GM18868 (cell line): Measurements from ENCODE around the gene PCDHGA9.
"Not testable (repeated sequence)": the region's sequence is repeated elsewhere in the genome, so short reads cannot be mapped to it uniquely, and the experiment has no call there.

Experiments
- ATAC-seq: cut with Tn5 transposase; IDR thresholded peaks from one replicate; pipeline ENCODE4 v1.9.1; 2021; ENCODE audit warnings: mild to moderate bottlenecking, moderate library complexity; ENCODE audit not compliant: unreplicated experiment

Gene PCDHGA9

DNA sequence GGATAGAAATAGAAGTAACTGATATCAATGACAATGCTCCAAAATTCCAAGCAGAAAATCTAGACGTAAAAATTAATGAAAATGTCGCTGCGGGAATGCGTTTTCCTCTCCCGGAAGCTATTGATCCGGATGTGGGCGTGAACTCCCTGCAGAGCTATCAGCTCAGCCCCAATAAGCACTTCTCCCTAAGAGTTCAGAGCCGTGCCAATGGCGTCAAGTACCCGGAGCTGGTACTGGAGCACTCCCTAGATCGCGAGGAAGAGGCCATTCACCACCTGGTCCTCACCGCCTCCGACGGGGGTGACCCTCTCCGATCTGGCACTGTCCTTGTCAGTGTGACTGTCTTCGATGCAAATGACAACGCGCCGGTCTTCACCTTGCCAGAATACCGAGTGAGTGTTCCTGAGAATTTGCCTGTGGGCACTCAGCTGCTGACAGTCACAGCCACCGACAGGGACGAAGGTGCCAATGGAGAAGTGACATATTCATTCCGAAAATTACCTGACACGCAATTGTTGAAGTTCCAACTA is 11.0 kb downstream of the PCDHGA9 start:
- no peak for ATAC-seq

DNA sequence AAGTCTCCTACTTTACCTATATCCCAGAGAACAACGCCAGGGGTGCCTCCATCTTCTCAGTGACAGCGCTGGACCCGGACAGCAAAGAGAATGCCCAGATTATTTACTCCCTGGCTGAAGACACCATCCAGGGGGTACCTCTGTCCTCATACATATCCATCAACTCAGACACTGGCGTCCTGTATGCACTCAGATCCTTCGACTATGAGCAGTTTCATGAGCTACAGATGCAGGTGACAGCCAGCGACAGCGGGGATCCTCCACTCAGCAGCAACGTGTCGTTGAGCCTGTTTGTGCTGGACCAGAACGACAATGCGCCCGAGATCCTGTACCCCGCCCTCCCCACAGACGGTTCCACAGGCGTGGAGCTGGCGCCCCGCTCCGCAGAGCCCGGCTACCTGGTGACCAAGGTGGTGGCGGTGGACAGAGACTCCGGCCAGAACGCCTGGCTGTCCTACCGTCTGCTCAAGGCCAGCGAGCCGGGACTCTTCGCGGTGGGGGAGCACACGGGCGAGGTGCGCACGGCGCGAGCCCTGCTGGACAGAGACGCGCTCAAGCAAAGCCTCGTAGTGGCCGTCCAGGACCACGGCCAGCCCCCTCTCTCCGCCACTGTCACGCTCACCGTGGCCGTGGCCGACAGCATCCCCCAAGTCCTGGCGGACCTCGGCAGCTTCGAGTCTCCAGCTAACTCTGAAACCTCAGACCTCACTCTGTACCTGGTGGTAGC is 12.1 kb downstream of the PCDHGA9 start:
- ATAC-seq = not testable (repeated sequence)

DNA sequence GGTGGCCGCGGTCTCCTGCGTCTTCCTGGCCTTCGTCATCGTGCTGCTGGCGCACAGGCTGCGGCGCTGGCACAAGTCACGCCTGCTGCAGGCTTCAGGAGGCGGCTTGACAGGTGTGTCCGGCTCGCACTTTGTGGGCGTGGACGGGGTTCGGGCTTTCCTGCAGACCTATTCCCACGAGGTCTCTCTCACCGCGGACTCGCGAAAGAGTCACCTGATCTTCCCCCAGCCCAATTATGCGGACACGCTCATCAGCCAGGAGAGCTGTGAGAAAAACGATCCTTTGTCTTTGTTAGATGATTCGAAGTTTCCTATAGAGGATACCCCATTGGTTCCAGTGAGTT is 12.7 kb downstream of the PCDHGA9 start:
- ATAC-seq = not testable (repeated sequence)

DNA sequence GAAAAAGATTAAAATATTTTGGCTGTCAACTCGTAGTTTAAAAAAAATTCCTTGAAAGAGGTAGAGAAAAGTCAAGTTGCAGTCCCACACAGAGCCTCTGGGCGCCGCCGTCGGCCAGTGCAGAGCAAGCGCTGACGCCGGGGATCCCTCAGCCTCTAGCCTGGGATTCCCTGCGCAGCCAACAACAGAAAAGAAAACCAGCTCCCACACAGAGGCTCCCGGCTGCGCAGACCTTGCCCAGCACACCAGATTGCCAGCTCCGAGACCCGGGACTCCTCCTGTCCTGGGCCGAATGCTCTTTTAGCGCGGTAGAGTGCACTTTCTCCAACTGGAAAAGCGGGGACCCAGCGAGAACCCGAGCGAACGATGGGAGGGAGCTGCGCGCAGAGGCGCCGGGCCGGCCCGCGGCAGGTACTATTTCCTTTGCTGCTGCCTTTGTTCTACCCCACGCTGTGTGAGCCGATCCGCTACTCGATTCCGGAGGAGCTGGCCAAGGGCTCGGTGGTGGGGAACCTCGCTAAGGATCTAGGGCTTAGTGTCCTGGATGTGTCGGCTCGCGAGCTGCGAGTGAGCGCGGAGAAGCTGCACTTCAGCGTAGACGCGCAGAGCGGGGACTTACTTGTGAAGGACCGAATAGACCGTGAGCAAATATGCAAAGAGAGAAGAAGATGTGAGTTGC is 15.1 kb downstream of the PCDHGA9 start, which contains the start of gene PCDHGB7:
Gene PCDHGB7 (plus strand): TSS at position 184 of the 679 bp plus-strand sequence. CDS start 183 bp downstream, at position 367.
- ATAC-seq = peak; percentile 69

DNA sequence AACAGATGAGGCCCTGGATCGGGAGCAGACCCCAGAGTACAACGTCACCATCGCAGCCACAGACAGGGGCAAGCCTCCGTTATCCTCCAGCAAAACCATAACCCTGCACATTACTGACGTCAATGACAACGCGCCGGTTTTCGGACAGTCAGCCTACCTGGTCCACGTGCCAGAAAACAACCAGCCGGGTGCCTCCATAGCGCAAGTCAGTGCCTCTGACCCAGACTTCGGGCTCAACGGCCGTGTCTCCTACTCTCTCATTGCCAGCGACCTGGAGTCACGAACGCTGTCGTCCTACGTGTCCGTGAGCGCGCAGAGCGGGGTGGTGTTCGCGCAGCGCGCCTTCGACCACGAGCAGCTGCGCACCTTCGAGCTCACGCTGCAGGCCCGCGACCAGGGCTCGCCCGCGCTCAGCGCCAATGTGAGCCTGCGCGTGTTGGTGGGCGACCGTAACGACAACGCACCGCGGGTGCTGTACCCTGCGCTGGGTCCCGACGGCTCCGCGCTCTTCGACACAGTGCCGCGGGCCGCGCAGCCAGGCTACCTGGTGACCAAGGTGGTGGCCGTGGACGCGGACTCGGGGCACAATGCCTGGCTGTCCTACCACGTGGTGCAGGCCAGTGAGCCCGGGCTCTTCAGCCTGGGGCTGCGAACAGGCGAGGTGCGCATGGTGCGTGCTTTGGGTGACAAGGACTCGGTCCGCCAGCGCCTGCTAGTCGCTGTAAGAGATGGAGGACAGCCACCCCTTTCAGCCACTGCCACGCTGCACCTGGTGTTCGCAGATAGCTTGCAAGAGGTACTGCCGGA is 16.7 kb downstream of the PCDHGA9 start:
- no peak for ATAC-seq

GRCh38 chr5:141420855-141421488 is 18.4 kb downstream of the PCDHGA9 start, which contains the start of gene PCDHGA11:
Gene PCDHGA11 (plus strand): TSS chr5:141421051. CDS start chr5:141421228, 177 bp downstream.
- peak; percentile 65 for ATAC-seq

- ATAC-seq = no peak
Observed at GRCh38 chr5:141421489-141421855, 18.9 kb downstream of the PCDHGA9 start.

DNA sequence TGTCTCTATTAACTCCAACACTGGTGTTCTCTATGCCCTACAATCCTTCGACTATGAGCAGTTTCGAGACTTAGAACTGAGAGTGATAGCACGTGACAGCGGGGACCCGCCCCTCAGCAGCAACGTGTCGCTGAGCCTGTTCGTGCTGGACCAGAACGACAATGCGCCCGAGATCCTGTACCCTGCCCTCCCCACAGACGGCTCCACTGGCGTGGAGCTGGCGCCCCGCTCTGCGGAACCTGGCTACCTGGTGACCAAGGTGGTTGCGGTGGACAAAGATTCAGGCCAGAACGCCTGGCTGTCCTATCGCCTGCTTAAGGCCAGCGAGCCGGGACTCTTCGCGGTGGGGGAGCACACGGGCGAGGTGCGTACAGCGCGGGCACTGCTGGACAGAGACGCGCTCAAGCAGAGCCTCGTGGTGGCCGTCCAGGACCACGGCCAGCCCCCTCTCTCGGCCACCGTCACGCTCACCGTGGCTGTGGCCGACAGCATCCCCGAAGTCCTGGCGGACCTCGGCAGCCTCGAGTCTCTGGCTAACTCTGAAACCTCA is 20.2 kb downstream of the PCDHGA9 start:
- no peak for ATAC-seq

DNA sequence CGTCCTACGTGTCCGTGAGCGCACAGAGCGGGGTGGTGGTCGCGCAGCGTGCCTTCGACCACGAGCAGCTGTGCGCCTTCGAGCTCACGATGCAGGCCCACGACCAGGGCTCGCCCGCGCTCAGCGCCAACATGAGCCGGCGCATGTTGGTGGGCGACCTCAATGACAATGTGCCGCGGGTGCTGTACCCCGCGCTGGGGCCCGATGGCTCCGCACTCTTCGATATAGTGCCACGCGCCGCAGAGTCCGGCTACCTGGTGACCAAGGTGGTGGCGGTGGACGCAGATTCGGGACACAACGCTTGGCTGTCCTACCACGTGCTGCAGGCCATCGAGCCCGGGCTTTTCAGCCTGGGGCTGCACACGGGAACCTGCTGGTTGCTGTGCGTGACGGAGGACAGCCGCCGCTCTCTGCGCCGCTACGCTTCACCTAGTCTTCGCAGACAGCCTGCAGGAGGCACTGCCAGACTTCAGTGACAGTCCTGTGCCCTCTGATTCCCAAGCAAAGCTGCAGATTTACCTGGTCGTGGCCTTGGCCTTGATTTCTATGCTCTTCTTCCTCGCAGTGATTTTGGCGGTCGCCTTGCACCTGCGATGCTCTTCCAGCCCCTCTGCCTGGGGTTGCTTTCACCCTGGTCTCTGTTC is 25.3 kb downstream of the PCDHGA9 start:
- ATAC-seq = no peak

DNA sequence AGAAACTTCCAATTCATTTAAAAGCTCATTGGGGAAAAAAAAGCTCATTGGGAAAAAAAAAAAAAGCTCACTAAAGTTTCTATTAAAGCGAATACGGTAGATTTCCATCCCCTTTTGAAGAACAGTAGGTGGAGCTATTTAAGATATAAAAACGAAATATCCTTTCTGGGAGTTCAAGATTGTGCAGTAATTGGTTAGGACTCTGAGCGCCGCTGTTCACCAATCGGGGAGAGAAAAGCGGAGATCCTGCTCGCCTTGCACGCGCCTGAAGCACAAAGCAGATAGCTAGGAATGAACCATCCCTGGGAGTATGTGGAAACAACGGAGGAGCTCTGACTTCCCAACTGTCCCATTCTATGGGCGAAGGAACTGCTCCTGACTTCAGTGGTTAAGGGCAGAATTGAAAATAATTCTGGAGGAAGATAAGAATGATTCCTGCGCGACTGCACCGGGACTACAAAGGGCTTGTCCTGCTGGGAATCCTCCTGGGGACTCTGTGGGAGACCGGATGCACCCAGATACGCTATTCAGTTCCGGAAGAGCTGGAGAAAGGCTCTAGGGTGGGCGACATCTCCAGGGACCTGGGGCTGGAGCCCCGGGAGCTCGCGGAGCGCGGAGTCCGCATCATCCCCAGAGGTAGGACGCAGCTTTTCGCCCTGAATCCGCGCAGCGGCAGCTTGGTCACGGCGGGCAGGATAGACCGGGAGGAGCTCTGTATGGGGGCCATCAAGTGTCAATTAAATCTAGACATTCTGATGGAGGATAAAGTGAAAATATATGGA is 27.9 kb downstream of the PCDHGA9 start, which contains the start of gene PCDHGA12:
Gene PCDHGA12 (plus strand): TSS at position 176 of the 782 bp plus-strand sequence. CDS start 253 bp downstream, at position 429.
- peak; percentile 89 for ATAC-seq

DNA sequence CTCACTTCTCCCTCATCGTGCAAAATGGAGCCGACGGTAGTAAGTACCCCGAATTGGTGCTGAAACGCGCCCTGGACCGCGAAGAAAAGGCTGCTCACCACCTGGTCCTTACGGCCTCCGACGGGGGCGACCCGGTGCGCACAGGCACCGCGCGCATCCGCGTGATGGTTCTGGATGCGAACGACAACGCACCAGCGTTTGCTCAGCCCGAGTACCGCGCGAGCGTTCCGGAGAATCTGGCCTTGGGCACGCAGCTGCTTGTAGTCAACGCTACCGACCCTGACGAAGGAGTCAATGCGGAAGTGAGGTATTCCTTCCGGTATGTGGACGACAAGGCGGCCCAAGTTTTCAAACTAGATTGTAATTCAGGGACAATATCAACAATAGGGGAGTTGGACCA is 28.7 kb downstream of the PCDHGA9 start:
- ATAC-seq = peak; percentile 56

DNA sequence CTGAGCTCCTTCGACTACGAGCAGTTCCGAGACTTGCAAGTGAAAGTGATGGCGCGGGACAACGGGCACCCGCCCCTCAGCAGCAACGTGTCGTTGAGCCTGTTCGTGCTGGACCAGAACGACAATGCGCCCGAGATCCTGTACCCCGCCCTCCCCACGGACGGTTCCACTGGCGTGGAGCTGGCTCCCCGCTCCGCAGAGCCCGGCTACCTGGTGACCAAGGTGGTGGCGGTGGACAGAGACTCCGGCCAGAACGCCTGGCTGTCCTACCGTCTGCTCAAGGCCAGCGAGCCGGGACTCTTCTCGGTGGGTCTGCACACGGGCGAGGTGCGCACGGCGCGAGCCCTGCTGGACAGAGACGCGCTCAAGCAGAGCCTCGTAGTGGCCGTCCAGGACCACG is 29.7 kb downstream of the PCDHGA9 start:
- ATAC-seq = not testable (repeated sequence)

DNA sequence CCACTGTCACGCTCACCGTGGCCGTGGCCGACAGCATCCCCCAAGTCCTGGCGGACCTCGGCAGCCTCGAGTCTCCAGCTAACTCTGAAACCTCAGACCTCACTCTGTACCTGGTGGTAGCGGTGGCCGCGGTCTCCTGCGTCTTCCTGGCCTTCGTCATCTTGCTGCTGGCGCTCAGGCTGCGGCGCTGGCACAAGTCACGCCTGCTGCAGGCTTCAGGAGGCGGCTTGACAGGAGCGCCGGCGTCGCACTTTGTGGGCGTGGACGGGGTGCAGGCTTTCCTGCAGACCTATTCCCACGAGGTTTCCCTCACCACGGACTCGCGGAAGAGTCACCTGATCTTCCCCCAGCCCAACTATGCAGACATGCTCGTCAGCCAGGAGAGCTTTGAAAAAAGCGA is 30.1 kb downstream of the PCDHGA9 start:
- not testable (repeated sequence) for ATAC-seq

- no peak for ATAC-seq
Observed at GRCh38 chr5:141434006-141434405, 31.4 kb downstream of the PCDHGA9 start.

- no peak for ATAC-seq
Observed at GRCh38 chr5:141437221-141437620, 34.6 kb downstream of the PCDHGA9 start.

DNA sequence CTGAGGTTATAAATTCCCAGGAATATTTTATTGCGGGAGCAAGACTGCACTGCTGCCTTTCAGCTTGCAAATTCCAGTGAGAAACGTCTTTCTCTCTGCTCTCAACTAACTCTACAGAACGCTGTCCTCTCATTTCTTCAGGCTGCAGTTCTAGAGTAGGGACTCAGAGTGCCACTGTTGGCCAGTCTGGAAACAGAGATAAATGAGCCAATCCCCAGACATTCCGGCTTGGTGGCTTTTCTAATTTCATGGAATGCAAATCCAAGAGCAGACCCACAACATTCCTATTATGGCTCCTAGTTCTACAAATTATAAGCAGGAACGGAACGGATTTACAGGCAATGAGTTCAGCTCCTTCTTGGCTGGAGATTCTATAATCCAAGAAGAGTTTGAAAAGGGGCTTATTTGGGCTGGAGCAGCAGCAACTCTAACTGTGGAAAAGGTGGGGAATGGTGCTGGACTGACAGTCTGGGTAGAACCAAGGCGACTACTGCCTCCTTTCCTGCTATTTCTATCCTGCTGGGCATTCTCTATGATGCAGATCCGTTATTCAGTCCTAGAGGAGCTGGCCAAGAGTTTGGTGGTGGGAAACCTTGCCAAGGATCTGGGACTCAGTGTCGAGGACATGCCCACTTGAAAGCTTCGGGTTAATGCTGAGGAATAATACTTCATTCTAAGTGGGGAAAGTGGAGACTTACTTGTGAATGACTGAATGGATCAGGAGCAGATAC is 37.0 kb downstream of the PCDHGA9 start:
- no peak for ATAC-seq

GRCh38 chr5:141440341-141440740 is 37.8 kb downstream of the PCDHGA9 start:
- no peak for ATAC-seq

DNA sequence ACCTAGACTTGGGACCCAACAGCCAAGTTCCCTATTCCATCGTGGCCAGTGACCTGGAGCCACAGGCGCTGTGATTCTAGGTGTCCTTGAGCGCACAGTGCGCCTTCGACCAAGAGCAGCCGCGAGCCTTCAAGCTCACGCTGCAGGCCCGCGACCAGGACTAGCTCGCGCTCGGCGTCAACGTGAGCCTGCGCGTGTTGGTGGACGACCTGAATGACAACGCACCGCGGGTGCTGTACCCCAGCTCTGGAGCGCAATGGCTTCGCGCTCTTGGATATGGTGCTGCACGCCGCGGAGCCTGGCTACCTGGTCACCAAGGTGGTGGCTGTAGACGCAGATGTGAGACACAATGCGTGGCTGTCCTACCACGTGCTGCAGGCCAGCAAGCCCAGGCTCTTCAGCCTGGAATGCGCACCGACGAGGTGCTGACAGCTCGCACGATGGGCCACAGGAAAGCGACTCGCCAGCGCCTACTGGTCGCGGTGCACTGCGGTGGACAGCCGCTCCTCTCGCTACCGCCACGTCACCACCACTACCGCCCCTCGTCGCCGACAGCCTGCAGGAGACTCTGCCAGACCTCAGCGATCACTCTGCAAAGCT is 39.1 kb downstream of the PCDHGA9 start:
- ATAC-seq = no peak
